Psoas muscle (tissue), 8 donors: ENCODE results near the gene OR52W1. TPM values are rescaled to one million over a fixed set of nuclear protein-coding genes. Genes with fewer than 3 reads are reported as not detected.

Source experiments
- ATAC-seq, 4 donors: fragments of 200-7000 bp; cut with Tn5 transposase; one replicate each; pipeline ENCODE4 v1.9.1; 2020; ENCODE audit warnings: moderate library complexity in 3 of 4, mild to moderate bottlenecking in 2 of 4
- DNase-seq, 2 donors: peaks; one replicate each; pipeline ENCODE4 v3.0.0-alpha.2; 2020
- H3K27ac ChIP-seq: fragments of 200-600 bp; one replicate; pipeline ENCODE4 v1.8.0; 2022
- H3K27me3 ChIP-seq, 3 donors: fragments of 200-600 bp in 1 of 3; one replicate each; pipeline versions ENCODE4 v1.6.1 to v1.8.0; 2013 to 2022; ENCODE audit warnings: low read length in 2 of 3, mild to moderate bottlenecking in 2 of 3, moderate library complexity in 1 of 3; ENCODE audit not compliant: insufficient read depth in 3 of 3
- H3K36me3 ChIP-seq, 2 donors: fragments of 200-600 bp in 1 of 2; one replicate each; pipeline versions ENCODE4 v1.6.1 to v1.8.0; 2013 to 2022; ENCODE audit warnings: low read depth in 1 of 2, mild to moderate bottlenecking in 1 of 2, moderate library complexity in 1 of 2; ENCODE audit not compliant: insufficient read depth in 1 of 2
- H3K4me1 ChIP-seq: fragments of 200-600 bp; one replicate; pipeline ENCODE4 v1.8.0; 2022
- H3K4me3 ChIP-seq: fragments of 200-600 bp; one replicate; pipeline ENCODE4 v1.8.0; 2022; ENCODE audit warnings: mild to moderate bottlenecking
- H3K9me3 ChIP-seq: fragments of 200-600 bp; one replicate; pipeline ENCODE4 v1.8.0; 2022
- WGBS, 3 donors: extraction: QIAGEN DNeasy Blood & Tissue Kit; methylation state at CpG; one replicate each; pipeline versions ENCODE4 v1.1.6 to v1.1.7; 2013; 5-methylcytosine and 5-hydroxymethylcytosine counted together
- intact Hi-C, 2 donors: fragments of 100-400 bp; cut with DNase I; formaldehyde crosslinking; loops; one replicate each; pipeline versions ENCODE4 v1.11.0 to v1.14.2; 2022
- polyA plus RNA-seq, 3 donors: library from polyadenylated mRNA; stranded (reverse); fragments of 200-250 nt; gene quantifications; one replicate each; pipeline ENCODE4 v1.2.3, GENCODE V29; 2013
- total RNA-seq, 4 donors: library from RNA; stranded (reverse); fragmentation: NEBNext Ultra II Directional in 2 of 4; extraction: Animal tissue kit (Norgen Biotek cat#: 25700) in 2 of 4; gene quantifications; one replicate each; pipeline versions ENCODE4 v1.2.1 to v1.2.4, GENCODE V29; 2021 to 2023
- TF ChIP-seq, protein P1 (sequence below): fragments of 200-600 bp; IDR thresholded peaks from one replicate; pipeline ENCODE4 v1.8.0; 2022; ENCODE audit warnings: antibody characterized with exemption
- donor health status: healthy with polysubstance abuse.
- donor health status: DM: no; HTN: no; CAD: no; lungs with moderate emphysema.
- donor health status: Bipolar disorder and iron deficiency.
- donor health status: healthy.
- donor health status: DM: yes; HTN: yes; CAD: no.
- donor health status: DM: no; HTN: no; CAD: no.
- donor health status: DM: no; HTN: no; CAD: no.
- donor health status: DM: yes; HTN: yes; CAD: no.

The OR52W1 gene
- total and polyA plus RNA-seq, 7 donors = not detected

GRCh38 chr11:6219359-6219758 lies 20.3 kb downstream of the OR52W1 start:
- ATAC-seq = peak; percentile 36 to 69 (median 56)
- TF ChIP-seq, protein P1, sequence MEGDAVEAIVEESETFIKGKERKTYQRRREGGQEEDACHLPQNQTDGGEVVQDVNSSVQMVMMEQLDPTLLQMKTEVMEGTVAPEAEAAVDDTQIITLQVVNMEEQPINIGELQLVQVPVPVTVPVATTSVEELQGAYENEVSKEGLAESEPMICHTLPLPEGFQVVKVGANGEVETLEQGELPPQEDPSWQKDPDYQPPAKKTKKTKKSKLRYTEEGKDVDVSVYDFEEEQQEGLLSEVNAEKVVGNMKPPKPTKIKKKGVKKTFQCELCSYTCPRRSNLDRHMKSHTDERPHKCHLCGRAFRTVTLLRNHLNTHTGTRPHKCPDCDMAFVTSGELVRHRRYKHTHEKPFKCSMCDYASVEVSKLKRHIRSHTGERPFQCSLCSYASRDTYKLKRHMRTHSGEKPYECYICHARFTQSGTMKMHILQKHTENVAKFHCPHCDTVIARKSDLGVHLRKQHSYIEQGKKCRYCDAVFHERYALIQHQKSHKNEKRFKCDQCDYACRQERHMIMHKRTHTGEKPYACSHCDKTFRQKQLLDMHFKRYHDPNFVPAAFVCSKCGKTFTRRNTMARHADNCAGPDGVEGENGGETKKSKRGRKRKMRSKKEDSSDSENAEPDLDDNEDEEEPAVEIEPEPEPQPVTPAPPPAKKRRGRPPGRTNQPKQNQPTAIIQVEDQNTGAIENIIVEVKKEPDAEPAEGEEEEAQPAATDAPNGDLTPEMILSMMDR = no peak

DNA sequence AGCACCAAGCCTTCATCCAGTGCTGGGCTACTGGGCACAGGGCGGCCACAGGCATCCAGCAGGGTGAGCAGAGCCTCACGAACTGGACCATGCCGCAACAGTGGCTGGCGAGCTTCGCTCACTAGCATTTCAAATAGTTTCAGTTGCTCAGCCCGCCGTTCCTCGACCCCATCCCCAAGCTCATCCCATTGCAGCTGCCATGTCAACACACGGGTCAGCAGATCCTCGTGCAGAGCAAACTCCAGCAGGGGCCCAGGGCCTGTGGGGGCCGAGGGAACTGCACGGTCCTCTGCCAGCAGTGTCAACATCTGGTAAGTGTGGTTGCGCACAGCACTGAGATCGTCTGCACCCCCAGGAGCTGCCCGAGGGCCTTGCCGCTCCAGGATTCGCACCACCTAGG lies 24.8 kb downstream of the OR52W1 start:
- no peaks in the 10 kb centered on the region for H3K4me1 ChIP-seq
- H3K4me3 ChIP-seq = no peak overlapping the region
- ATAC-seq (no peak), DNase-seq (no peak)
- no peak overlapping the region for H3K27ac ChIP-seq
- H3K36me3 ChIP-seq = peaks cover 19 to 54% of the 10 kb centered on the region in 2 donors
- intact Hi-C loops = no loop called here
- WGBS, 3 donors = 91 to 93% (median 93%) methylated on average over 17 of the region's 17 CpGs
- H3K27me3 ChIP-seq = no peaks in the 10 kb centered on the region
- H3K9me3 ChIP-seq = no peaks in the 10 kb centered on the region
- TF ChIP-seq, protein P1 = no peak

More at GRCh38 chr11:6219359-6219758, 20.3 kb downstream of the OR52W1 start:
- no peaks in the 10 kb centered on the region for H3K27me3 ChIP-seq
- peaks cover 24 to 99% of the 10 kb centered on the region in 2 donors for H3K36me3 ChIP-seq
- no peaks in the 10 kb centered on the region for H3K4me1 ChIP-seq
- DNase-seq = peak in 1 of 2 donors; percentile 26
- no peak overlapping the region for H3K27ac ChIP-seq
- no peaks in the 10 kb centered on the region for H3K9me3 ChIP-seq
- no peak overlapping the region for H3K4me3 ChIP-seq
- intact Hi-C loops = no loop called here
- WGBS, 3 donors = 63 to 68% (median 64%) methylated on average over 2 of the region's 2 CpGs

- Histone ChIP-seq H3K36me3 (peaks cover 14 to 49% of the 10 kb centered on the region in 2 donors), H3K27ac (no peak overlapping the region), H3K9me3 (no peaks in the 10 kb centered on the region), H3K4me3 (no peak overlapping the region), H3K27me3 (no peaks in the 10 kb centered on the region), H3K4me1 (no peaks in the 10 kb centered on the region)
- 57 to 62% (median 62%) methylated on average over 3 of the region's 3 CpGs for WGBS, 3 donors
- intact Hi-C loops = no loop called here
- DNase-seq (no peak), ATAC-seq (no peak)
- TF ChIP-seq, protein P1 = no peak
Measured at GRCh38 chr11:6224421-6224820, 25.4 kb downstream of the OR52W1 start.

- TF ChIP-seq, protein P1 = no peak
- intact Hi-C loops = no loop called here
Measured at GRCh38 chr11:6225024-6225423, 26.0 kb downstream of the OR52W1 start.

GRCh38 chr11:6225896-6226295 lies 26.9 kb downstream of the OR52W1 start:
- no peak for DNase-seq
- no peaks in the 10 kb centered on the region for H3K27me3 ChIP-seq
- no peak overlapping the region for H3K4me3 ChIP-seq
- 67 to 78% (median 71%) methylated on average over 2 of the region's 2 CpGs for WGBS, 3 donors
- no peak for ATAC-seq
- H3K36me3 ChIP-seq = peaks cover 16 to 34% of the 10 kb centered on the region in 2 donors
- intact Hi-C loops = no loop called here
- no peaks in the 10 kb centered on the region for H3K9me3 ChIP-seq
- TF ChIP-seq, protein P1 = no peak
- no peaks in the 10 kb centered on the region for H3K4me1 ChIP-seq
- no peak overlapping the region for H3K27ac ChIP-seq

More at GRCh38 chr11:6225024-6225423, 26.0 kb downstream of the OR52W1 start:
- no peak for DNase-seq
- Histone ChIP-seq H3K4me3 (no peak overlapping the region), H3K27ac (no peak overlapping the region), H3K27me3 (no peaks in the 10 kb centered on the region), H3K9me3 (no peaks in the 10 kb centered on the region), H3K36me3 (peaks cover 14 to 43% of the 10 kb centered on the region in 2 donors), H3K4me1 (no peaks in the 10 kb centered on the region)
- WGBS, 3 donors = 50 to 59% (median 54%) methylated on average over 1 of the region's 1 CpG
- ATAC-seq = no peak
